ENCODE measurements around the gene SERTAD1. TPM values are rescaled to one million over a fixed set of nuclear protein-coding genes. Genes with fewer than 3 reads are reported as not detected.
"Not testable (repeated sequence)": the region's sequence is repeated elsewhere in the genome, so short reads cannot be mapped to it uniquely, and the experiment has no call there.

SERTAD1 gene
- total RNA-seq, 1 donor from 2014 or later, result 18.0 TPM

GRCh38 chr19:40453943-40454342 lies 28.2 kb upstream of the SERTAD1 start:
- ATAC-seq; DNase-seq (ENCODE audit: low spot score); intact Hi-C loops (cut with DNase I): not testable (repeated sequence)

GRCh38 chr19:40453151-40453735 lies 27.5 kb upstream of the SERTAD1 start:
- no peak for DNase-seq (ENCODE audit: low spot score)
- no peak for ATAC-seq
- intact Hi-C loops (cut with DNase I), result no loop called here

GRCh38 chr19:40452016-40452415 lies 26.2 kb upstream of the SERTAD1 start:
- intact Hi-C loops (cut with DNase I), result no loop called here
- DNase-seq (ENCODE audit: low spot score) (no peak), ATAC-seq (peak; percentile 33)

GRCh38 chr19:40450664-40451063 lies 24.9 kb upstream of the SERTAD1 start:
- DNase-seq (ENCODE audit: low spot score), result no peak
- intact Hi-C loops (cut with DNase I), result no loop called here
- ATAC-seq, result no peak

DNA sequence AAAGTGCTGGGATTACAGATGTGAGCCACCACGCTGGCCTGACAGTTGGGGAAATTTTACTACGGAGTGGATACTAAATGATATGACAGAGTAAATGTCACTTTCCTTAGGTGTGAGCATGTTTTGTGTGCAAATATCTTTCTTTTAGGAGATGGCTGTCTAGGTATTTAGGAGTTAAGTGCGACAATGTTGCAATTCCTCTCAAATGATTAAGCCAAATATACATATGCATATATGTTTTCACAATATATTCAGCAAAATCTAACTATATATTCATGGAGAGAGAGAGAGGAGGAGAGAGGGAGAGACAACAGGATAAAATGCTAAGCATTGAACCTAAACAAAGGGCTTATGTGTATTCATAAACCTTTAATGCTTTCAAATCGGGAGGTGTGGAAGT lies 23.7 kb upstream of the SERTAD1 start:
- no peak for ATAC-seq
- no peak for DNase-seq (ENCODE audit: low spot score)
- intact Hi-C loops (cut with DNase I), result no loop called here

- intact Hi-C loops (cut with DNase I), result no loop called here
- no peak for ATAC-seq
- no peak for DNase-seq (ENCODE audit: low spot score)
These were observed 20.5 kb upstream of the SERTAD1 start for GRCh38 chr19:40446263-40446784.

DNA sequence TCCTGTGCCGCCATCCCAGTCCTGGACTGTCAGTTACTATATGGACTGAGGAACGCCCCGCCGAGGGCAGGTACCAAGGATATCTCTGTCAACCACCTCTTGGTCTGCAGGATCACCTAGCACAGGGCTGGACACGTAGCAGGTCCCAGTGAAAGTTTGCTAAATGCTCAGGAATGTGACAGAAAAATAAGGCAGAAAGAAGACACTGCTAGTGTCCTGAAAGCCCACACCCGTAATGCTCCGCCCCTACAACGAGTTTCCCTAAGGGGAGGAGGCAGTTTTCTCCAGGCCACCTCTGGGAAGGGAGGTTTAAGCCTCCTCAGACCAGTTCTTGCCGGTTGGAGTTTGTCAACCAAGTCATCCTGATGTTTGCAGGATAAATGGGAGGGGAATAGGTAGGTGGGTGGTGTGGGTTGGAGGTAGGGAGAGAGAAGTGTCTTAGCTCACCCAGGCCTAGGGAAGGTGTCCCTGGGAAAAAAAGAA lies 20.0 kb upstream of the SERTAD1 start:
- intact Hi-C loops (cut with DNase I), result no loop called here
- DNase-seq (ENCODE audit: low spot score), result no peak
- ATAC-seq, result no peak

DNA sequence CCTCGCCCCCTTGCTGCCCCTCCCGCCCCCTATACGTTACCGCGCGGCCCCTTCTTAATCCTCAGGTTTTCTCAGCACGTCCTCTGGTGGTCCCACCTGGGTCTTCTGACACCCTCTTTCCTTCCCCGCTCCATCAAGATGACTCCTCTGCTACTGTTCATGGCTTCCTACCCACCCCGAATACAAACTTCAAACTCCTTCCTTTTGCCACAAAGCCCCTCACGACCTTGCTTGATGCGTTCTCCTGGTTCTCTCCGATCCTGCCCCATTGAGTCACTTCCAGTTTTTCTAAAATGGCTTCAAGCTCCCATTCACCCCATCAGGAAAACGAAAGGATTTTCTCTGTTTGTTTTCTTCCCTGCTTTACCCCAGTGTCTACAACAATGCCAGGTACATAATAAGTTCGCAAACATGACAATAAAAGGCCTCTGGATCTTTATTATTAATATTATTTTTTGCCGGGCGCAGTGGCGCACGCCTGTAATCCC lies 19.1 kb upstream of the SERTAD1 start:
- ATAC-seq, result no peak
- DNase-seq (ENCODE audit: low spot score), result no peak
- intact Hi-C loops (cut with DNase I), result no loop called here

- peak; percentile 98 for DNase-seq (ENCODE audit: low spot score)
- intact Hi-C loops (cut with DNase I), result no loop called here
- peak; percentile 88 for ATAC-seq
These were observed 18.4 kb upstream of the SERTAD1 start, which contains the start of gene SERTAD3 for GRCh38 chr19:40444000-40444824. SERTAD3 (minus strand) TSS chr19:40444335; CDS start chr19:40442080, 2,255 bp downstream.

DNA sequence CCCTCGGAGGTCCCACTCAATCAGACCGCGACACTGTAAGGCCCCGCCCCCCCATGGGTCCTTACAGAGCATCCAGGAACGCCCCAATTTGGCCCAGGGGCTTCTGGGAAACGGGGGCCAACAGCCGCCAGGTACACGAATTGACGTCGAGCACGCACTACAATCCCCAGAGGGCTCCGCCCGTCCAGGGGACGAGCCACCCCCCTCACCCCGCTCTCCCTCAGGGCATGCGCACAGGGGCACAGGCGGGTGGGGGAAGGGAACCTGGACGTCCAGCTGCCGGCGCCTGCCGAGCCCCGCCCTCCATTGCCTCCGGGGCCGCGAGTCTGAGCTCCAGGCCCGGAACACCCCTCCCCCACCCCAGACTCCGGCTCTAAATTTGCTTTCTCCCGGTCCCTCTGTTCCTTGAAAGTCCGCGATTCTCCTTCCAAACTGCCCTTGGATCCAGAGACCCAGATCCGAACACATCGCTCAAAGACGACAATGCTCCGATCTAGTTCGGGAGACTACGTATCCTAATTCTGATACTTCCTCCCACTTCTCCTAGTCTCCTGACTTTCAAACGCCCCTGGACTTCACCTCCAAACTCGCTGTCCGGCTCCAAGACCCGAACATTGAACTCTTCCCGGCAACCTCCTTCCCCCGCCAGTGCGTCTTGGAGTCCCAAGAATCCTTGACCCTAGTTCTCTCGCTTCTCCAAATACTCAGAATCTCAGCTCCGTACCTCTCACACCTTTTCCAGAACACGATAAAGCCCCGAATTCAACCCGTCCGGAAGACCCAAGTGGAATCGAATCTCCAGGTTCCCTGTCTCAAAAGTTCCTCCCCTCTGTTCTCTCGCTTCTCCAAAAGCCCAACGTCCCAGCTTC lies 17.6 kb upstream of the SERTAD1 start:
- intact Hi-C loops (cut with DNase I), result no loop called here
- ATAC-seq (peak; percentile 90), DNase-seq (ENCODE audit: low spot score) (peak; percentile 100)

DNA sequence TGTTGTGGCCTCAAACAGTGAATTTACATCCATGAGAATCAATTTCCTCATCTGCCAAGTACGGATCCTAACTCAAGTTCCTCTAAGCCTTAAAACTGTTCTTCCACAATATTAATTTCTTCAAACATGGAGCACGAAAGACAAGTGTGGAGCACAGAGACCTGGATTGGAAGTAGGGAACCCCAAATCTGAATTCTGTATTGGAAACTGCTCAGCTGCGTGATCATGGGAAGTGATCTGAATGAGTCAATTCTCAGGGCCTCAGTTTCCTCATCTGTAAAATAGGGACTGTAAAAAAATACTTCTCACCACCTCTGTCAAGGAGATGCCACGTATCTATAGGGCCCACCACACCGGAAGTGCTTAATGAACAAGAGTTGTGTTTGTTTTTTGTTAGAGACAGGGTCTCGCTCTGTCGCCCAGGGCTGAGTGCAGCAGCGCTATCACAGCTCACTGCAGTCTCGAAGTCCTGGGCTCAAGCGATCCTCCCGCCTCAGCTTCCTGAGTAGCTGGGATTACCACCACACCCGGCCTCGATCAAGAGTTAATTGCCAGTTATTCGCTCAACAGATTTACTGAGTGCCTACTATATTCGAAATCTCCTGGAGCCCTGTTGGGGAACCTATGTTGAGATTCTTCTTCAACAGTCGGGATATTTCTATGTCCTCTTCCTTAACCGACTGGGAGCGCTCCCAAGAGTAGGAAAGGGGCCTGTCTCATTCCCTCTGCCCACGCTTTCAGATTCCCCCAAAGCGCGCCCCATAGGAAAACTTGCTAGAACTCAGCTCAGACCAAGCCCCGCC lies 16.7 kb upstream of the SERTAD1 start:
- ATAC-seq (no peak), DNase-seq (ENCODE audit: low spot score) (no peak)
- intact Hi-C loops (cut with DNase I), result no loop called here

GRCh38 chr19:40441719-40442253 lies 16.0 kb upstream of the SERTAD1 start:
- DNase-seq (ENCODE audit: low spot score), result no peak
- intact Hi-C loops (cut with DNase I), result no loop called here
- no peak for ATAC-seq

- DNase-seq (ENCODE audit: low spot score) (no peak), ATAC-seq (no peak)
- intact Hi-C loops (cut with DNase I), result no loop called here
These were observed 12.5 kb upstream of the SERTAD1 start for GRCh38 chr19:40438284-40438683.

DNA sequence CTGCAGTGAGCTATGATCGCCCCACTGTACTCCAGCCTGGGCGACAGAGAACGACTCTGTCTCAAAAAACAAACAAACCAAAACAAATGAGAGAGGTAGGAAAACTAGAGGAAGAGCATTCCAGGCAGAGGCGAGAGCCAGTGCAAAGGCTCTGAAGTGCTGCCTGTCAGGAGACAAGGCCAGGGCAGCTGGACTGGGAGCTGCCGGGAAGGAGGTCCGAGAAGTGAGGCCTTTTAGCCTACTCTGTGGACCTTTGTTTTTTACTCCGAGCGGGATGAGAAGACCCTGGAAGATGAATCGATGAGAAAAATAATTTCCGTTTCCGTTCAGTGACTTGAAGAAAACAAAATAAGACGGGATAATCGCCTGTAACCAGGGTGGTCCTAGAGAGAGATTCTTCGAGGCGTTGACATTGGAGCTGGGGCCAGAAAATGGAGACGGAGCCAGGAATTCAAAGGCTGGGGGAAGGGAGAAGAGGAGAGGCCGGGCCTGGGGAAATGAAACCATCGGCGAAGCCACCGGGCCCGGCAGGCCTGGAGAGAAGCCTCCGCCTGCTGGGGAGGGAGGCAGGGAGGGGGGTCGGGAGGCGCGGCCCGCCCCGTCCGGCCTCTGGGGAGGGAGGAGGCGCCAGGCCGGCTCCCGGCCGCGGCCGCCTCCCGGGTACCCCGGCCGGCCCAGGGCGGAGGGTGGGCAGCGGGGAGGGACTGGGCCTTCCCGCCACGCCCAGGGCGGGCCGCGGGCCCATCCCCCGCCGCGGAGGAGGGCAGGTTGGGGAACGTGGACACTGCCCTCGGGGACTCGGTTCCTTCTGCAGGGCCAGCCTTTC lies 7.8 kb upstream of the SERTAD1 start:
- peak; percentile 92 for DNase-seq (ENCODE audit: low spot score)
- intact Hi-C loops (cut with DNase I), result no loop called here
- peak; percentile 96 for ATAC-seq

DNA sequence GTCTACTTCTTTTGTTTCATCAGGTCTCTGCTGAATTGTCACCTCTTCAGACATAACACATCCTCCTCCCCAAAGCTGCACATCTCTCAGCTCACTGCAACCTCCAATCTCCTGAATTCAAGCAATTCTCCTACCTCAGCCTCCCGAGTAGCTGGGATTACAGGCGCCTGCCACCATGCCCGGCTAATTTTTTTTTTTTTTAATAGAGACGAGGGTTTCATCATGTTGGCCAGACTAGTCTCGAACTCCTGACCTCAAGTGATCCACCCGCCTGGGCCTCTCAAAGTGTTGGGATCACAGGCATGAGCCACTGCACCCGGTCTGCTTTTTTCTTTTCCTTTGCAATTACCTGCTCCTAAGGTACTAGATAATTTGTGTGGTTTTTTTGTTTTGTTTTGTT lies 7.0 kb upstream of the SERTAD1 start:
- DNase-seq (ENCODE audit: low spot score); ATAC-seq; intact Hi-C loops (cut with DNase I): not testable (repeated sequence)

DNA sequence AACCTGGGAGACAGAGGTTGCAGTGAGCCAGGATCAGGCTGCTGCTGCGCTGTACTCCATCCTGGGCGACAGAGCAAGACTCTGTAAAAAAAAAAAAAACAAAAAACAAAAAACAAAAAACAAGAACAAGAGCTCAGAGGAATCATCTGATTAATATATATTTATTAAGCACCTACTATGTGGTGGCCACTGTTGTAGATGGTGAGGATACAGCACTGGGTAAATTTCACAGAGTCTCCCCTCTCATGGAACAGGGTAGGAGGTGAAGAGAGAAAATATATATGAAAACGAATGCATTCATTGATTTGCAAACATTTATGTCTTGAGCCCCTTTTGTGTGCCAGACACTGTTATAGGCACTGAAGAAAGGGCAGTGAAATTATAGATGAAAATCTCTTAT lies 5.9 kb upstream of the SERTAD1 start:
- DNase-seq (ENCODE audit: low spot score) (no peak), ATAC-seq (no peak)
- intact Hi-C loops (cut with DNase I), result no loop called here

DNA sequence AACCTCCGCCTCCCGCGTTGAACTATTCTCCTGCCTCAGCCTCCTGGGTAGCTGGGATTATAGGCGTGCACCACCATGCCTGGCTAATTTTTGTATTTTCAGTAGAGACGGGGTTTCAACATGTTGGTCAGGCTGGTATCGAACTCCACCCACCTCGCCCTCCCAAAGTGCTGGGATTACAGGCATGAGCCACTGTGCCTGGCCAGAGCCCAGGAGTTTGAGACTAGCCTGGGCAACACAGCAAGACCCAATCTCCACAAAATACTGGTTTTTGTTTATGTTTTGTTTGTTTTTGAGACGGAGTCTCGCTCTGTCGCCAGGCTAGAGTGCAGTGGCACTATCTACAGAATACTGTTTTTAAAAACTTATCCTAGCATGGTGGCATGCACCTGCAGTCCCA lies 4.5 kb upstream of the SERTAD1 start:
- DNase-seq (ENCODE audit: low spot score); ATAC-seq; intact Hi-C loops (cut with DNase I): not testable (repeated sequence)
